ENCODE measurements around the gene SLC52A3. TPM values are rescaled to one million over a fixed set of nuclear protein-coding genes. Genes with fewer than 3 reads are reported as not detected.

The SLC52A3 gene
- total RNA-seq, 1 donor from 2014 or later, result 2.8 TPM

GRCh38 chr20:787825-788224, 19.5 kb upstream of the SLC52A3 start:
- DNase-seq (ENCODE audit: low read depth), result no peak
- Histone ChIP-seq H3K27me3 (ENCODE audit: control insufficient read depth, insufficient read depth, low read length) (no peaks in the 10 kb centered on the region), H3K4me3 (ENCODE audit: low read depth, low read length) (no peak overlapping the region), H3K36me3 (ENCODE audit: control insufficient read depth, insufficient read depth, low read length) (no peaks in the 10 kb centered on the region)
- TF ChIP-seq CTCF (IDR thresholded peaks at IDR 0.05; ENCODE audit: insufficient read depth, low read length, poor library complexity, severe bottlenecking), result no peak

- no peaks in the 10 kb centered on the region for H3K27me3 ChIP-seq (ENCODE audit: control insufficient read depth, insufficient read depth, low read length)
- H3K36me3 ChIP-seq (ENCODE audit: control insufficient read depth, insufficient read depth, low read length), result no peaks in the 10 kb centered on the region
- H3K4me3 ChIP-seq (ENCODE audit: low read depth, low read length), result no peak overlapping the region
- no peak for DNase-seq (ENCODE audit: low read depth)
- no peak for TF ChIP-seq CTCF (IDR thresholded peaks at IDR 0.05; ENCODE audit: insufficient read depth, low read length, poor library complexity, severe bottlenecking)
Measured at GRCh38 chr20:779771-780170, 11.5 kb upstream of the SLC52A3 start.

- Histone ChIP-seq H3K4me3 (ENCODE audit: low read depth, low read length) (no peak overlapping the region), H3K27me3 (ENCODE audit: control insufficient read depth, insufficient read depth, low read length) (peaks cover 2% of the 10 kb centered on the region), H3K36me3 (ENCODE audit: control insufficient read depth, insufficient read depth, low read length) (no peaks in the 10 kb centered on the region)
- DNase-seq (ENCODE audit: low read depth), result no peak
- no peak for TF ChIP-seq CTCF (IDR thresholded peaks at IDR 0.05; ENCODE audit: insufficient read depth, low read length, poor library complexity, severe bottlenecking)
Measured at GRCh38 chr20:776165-776564, 7.9 kb upstream of the SLC52A3 start.

- no peak for DNase-seq (ENCODE audit: low read depth)
- Histone ChIP-seq H3K36me3 (ENCODE audit: control insufficient read depth, insufficient read depth, low read length) (no peaks in the 10 kb centered on the region), H3K4me3 (ENCODE audit: low read depth, low read length) (no peak overlapping the region), H3K27me3 (ENCODE audit: control insufficient read depth, insufficient read depth, low read length) (peaks cover 2% of the 10 kb centered on the region)
- TF ChIP-seq CTCF (IDR thresholded peaks at IDR 0.05; ENCODE audit: insufficient read depth, low read length, poor library complexity, severe bottlenecking), result no peak
Measured at GRCh38 chr20:775679-776135, 7.4 kb upstream of the SLC52A3 start.

- H3K4me3 ChIP-seq (ENCODE audit: low read depth, low read length), result no peak overlapping the region
- no peak for DNase-seq (ENCODE audit: low read depth)
- no peak for TF ChIP-seq CTCF (IDR thresholded peaks at IDR 0.05; ENCODE audit: insufficient read depth, low read length, poor library complexity, severe bottlenecking)
- no peaks in the 10 kb centered on the region for H3K36me3 ChIP-seq (ENCODE audit: control insufficient read depth, insufficient read depth, low read length)
- peaks cover 2% of the 10 kb centered on the region for H3K27me3 ChIP-seq (ENCODE audit: control insufficient read depth, insufficient read depth, low read length)
Measured at GRCh38 chr20:774660-775057, 6.4 kb upstream of the SLC52A3 start.

GRCh38 chr20:774016-774659, 5.8 kb upstream of the SLC52A3 start:
- Histone ChIP-seq H3K36me3 (ENCODE audit: control insufficient read depth, insufficient read depth, low read length) (no peaks in the 10 kb centered on the region), H3K27me3 (ENCODE audit: control insufficient read depth, insufficient read depth, low read length) (peaks cover 2% of the 10 kb centered on the region), H3K4me3 (ENCODE audit: low read depth, low read length) (no peak overlapping the region)
- no peak for DNase-seq (ENCODE audit: low read depth)
- no peak for TF ChIP-seq CTCF (IDR thresholded peaks at IDR 0.05; ENCODE audit: insufficient read depth, low read length, poor library complexity, severe bottlenecking)

All from kidney epithelial cell (primary cell).